SK-N-SH (cell line): Measurements from ENCODE around the gene GRB10. TPM values are rescaled to one million over a fixed set of nuclear protein-coding genes. Genes with fewer than 3 reads are reported as not detected.

Experiments used
- CTCF ChIA-PET: fragments of 300-600, 350-600 bp; formaldehyde crosslinking; extraction: SDS; loops from one replicate; lab custom pipeline; 2021; lab: Yijun Ruan, JAX
- POLR2A ChIA-PET: fragments of 350-600 bp; sonication (Branson Sonifier 250); formaldehyde crosslinking; extraction: SDS; loops from one replicate; lab custom pipeline; 2020; ENCODE audit warnings: antibody characterized with exemption, inconsistent platforms; lab: Yijun Ruan, JAX
- DNase-seq: peaks from one replicate; pipeline ENCODE4 v3.0.0; 2012
- H2AFZ ChIP-seq: fragments of 200-600 bp; sonication (generic); 2 replicates; pipeline ENCODE4 v1.8.1; 2016; ENCODE audit warnings: antibody characterized with exemption, mild to moderate bottlenecking, low read depth
- H3F3A ChIP-seq: fragments of 200-600 bp; sonication (generic); replicated peaks from 2 replicates; pipeline ENCODE3; 2016; ENCODE audit warnings: antibody characterized with exemption, mild to moderate bottlenecking; ENCODE audit not compliant: insufficient read depth
- H3K27ac ChIP-seq, 2 experiments: fragments of 200-500 bp in 1 of 2; fragments of 200-600 bp in 1 of 2; sonication (Bioruptor generic) in 1 of 2; sonication (generic), shearing (Covaris generic) in 1 of 2; 2 replicates each; pipeline versions ENCODE4 v1.5.1 to v1.6.1; 2014 to 2016; ENCODE audit warnings: low read depth in 2 of 2, inconsistent platforms in 1 of 2, low read length in 1 of 2, mild to moderate bottlenecking in 1 of 2, mixed read lengths in 1 of 2
- H3K27me3 ChIP-seq: fragments of 200-600 bp; sonication (generic), shearing (Covaris generic); 2 replicates; pipeline ENCODE4 v1.6.1; 2016; ENCODE audit warnings: mixed run types; ENCODE audit not compliant: insufficient read depth
- H3K36me3 ChIP-seq, 2 experiments: fragments of 200-500 bp in 1 of 2; fragments of 200-600 bp in 1 of 2; sonication (Bioruptor generic) in 1 of 2; sonication (generic) in 1 of 2; replicated peaks in 1 of 2; 2 replicates each; pipeline versions ENCODE3 to v1.5.1; 2014 to 2016; ENCODE audit warnings: low read length in 1 of 2, mild to moderate bottlenecking in 1 of 2; ENCODE audit not compliant: insufficient read depth in 2 of 2, control insufficient read depth in 1 of 2
- H3K4me1 ChIP-seq, 2 experiments: fragments of 200-500 bp in 1 of 2; fragments of 200-600 bp in 1 of 2; sonication (Bioruptor generic) in 1 of 2; sonication (generic), shearing (Covaris generic) in 1 of 2; 2 replicates each; pipeline versions ENCODE4 v1.5.1 to v1.6.1; 2014 to 2016; ENCODE audit warnings: low read depth in 1 of 2, low read length in 1 of 2, mixed run types in 1 of 2; ENCODE audit not compliant: insufficient read depth in 2 of 2, control insufficient read depth in 1 of 2
- H3K4me2 ChIP-seq: fragments of 200-600 bp; sonication (generic), shearing (Covaris generic); 2 replicates; pipeline ENCODE4 v1.6.1; 2017; ENCODE audit warnings: mixed run types
- H3K4me3 ChIP-seq, 2 experiments: fragments of 200-500 bp in 1 of 2; fragments of 200-600 bp in 1 of 2; sonication (Bioruptor generic) in 1 of 2; sonication (generic), shearing (Covaris generic) in 1 of 2; 2 replicates each; pipeline versions ENCODE4 v1.5.1 to v1.8.1; 2014 to 2016; ENCODE audit warnings: low read depth in 2 of 2, inconsistent platforms in 1 of 2, low read length in 1 of 2, mild to moderate bottlenecking in 1 of 2, mixed read lengths in 1 of 2, moderate library complexity in 1 of 2
- H3K79me2 ChIP-seq: fragments of 200-600 bp; sonication (generic); 2 replicates; pipeline ENCODE4 v1.8.1; 2017; ENCODE audit warnings: mild to moderate bottlenecking; ENCODE audit not compliant: insufficient read depth
- H3K9ac ChIP-seq: fragments of 200-600 bp; sonication (generic); 2 replicates; pipeline ENCODE4 v1.6.1; 2017; ENCODE audit warnings: mixed run types
- H3K9me2 ChIP-seq: fragments of 200-600 bp; sonication (generic); 2 replicates; pipeline ENCODE4 v1.6.1; 2017; ENCODE audit warnings: mixed run types
- H3K9me3 ChIP-seq: fragments of 200-600 bp; sonication (generic); 2 replicates; pipeline ENCODE4 v1.6.1; 2017; ENCODE audit warnings: mixed run types, mild to moderate bottlenecking, moderate library complexity
- H4K20me1 ChIP-seq: fragments of 200-600 bp; sonication (generic); 2 replicates; pipeline ENCODE4 v1.6.1; 2017; ENCODE audit warnings: mild to moderate bottlenecking, mixed run types; ENCODE audit not compliant: insufficient read depth
- CTCF ChIP-seq: fragments of 200-600 bp; sonication (generic); IDR thresholded peaks from 2 replicates; pipeline ENCODE4 v1.6.1; 2017; ENCODE audit warnings: antibody characterized with exemption, mild to moderate bottlenecking, moderate library complexity
- FOXM1 ChIP-seq: IDR thresholded peaks from 2 replicates; pipeline ENCODE4 v1.4.0; 2012; ENCODE audit warnings: low read depth, mild to moderate bottlenecking
- GATA2 ChIP-seq: sonication (generic); formaldehyde crosslinking; IDR thresholded peaks from 2 replicates; pipeline ENCODE4 v1.5.0; 2020; ENCODE audit warnings: mild to moderate bottlenecking, missing genetic modification reagents
- MEF2A ChIP-seq: IDR thresholded peaks from 2 replicates; pipeline ENCODE4 v1.4.0; 2012; ENCODE audit warnings: low read depth, borderline replicate concordance
- RAD21 ChIP-seq: IDR thresholded peaks from 2 replicates; pipeline ENCODE4 v1.6.1; 2012; ENCODE audit warnings: mild to moderate bottlenecking, low read length
- RFX5 ChIP-seq: IDR thresholded peaks from 2 replicates; pipeline ENCODE4 v1.6.1; 2012; ENCODE audit warnings: mild to moderate bottlenecking, improper control_type of control experiment, low read length
- RXRA ChIP-seq: IDR thresholded peaks from 2 replicates; pipeline ENCODE4 v1.4.0; 2012; ENCODE audit warnings: low read depth, mild to moderate bottlenecking, borderline replicate concordance
- SIN3A ChIP-seq: IDR thresholded peaks from 2 replicates; pipeline ENCODE4 v1.6.1; 2012; ENCODE audit warnings: low read depth, mild to moderate bottlenecking, low read length, moderate library complexity, borderline replicate concordance
- SMC3 ChIP-seq: IDR thresholded peaks from 2 replicates; pipeline ENCODE4 v1.6.1; 2012; ENCODE audit warnings: low read depth, low read length, improper control_type of control experiment
- TCF12 ChIP-seq: IDR thresholded peaks from 2 replicates; pipeline ENCODE4 v1.4.0; 2012
- USF1 ChIP-seq: IDR thresholded peaks from 2 replicates; pipeline ENCODE4 v1.4.0; 2012; ENCODE audit warnings: low read depth, borderline replicate concordance
- WGBS: methylation state at CpG from one replicate; pipeline ENCODE4 v1.1.6; 2017; ENCODE audit warnings: low lambda C conversion rate; 5-methylcytosine and 5-hydroxymethylcytosine counted together
- polyA plus RNA-seq, 3 experiments: library from polyadenylated mRNA; depleted of rRNA; stranded (reverse); fragments of >200 nt; gene quantifications; 2 replicates each; pipeline ENCODE4 v1.2.3, GENCODE V29; 2012
- TF ChIP-seq, protein P1 (sequence below): fragments of 150-350 bp; IDR thresholded peaks from 2 replicates; pipeline ENCODE4 v1.6.1; 2017; ENCODE audit warnings: antibody characterized with exemption, low read length, low read depth, borderline replicate concordance

GRB10 gene
- polyA plus RNA-seq, 1 of the 3 experiments (the other 2 are of a cell fraction) = 5.1 TPM

DNA sequence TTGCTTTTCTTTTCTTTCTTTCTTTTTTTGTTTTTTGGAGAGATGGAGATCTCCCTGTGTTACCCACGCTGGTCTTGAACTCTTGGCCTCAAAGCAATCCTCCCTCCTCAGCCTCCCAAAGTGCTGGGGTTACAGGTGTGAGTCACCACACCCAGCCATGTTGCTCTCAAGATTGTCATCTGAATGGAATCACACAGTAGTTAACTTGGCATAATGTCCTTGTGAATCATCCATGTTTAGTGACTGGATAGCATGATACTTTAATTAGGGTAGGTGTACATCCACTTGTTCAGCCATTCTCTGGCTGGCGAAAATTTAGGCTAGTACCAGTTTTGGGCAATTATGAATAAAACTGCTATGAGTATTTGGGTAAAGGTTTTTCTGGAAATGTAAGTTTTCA is 15.4 kb upstream of the GRB10 start:
- H3K27ac ChIP-seq = no peak overlapping the region
- ChIA-PET POLR2A (no interaction called here), CTCF (no interaction called here)
- H3K9me3 ChIP-seq = 0 out of 2 replicates have a peak, but pooled peaks cover 5% of the 10 kb centered on the region
- WGBS = 19% methylated on average over 2 of the region's 2 CpGs
- H3K79me2 ChIP-seq = no peaks in the 10 kb centered on the region
- no peak overlapping the region for H3K4me3 ChIP-seq
- no peak for DNase-seq
- no peaks in the 10 kb centered on the region for H4K20me1 ChIP-seq
- H3K9me2 ChIP-seq = no peaks in the 10 kb centered on the region
- H3K4me1 ChIP-seq = no peaks in the 10 kb centered on the region
- H3K4me2 ChIP-seq = no peak overlapping the region
- H2AFZ ChIP-seq = no peak overlapping the region
- TF ChIP-seq CTCF (no peak), GATA2 (CRISPR knock-in tag) (no peak), MEF2A (no peak), USF1 (no peak), RXRA (no peak), RFX5 (no peak), SIN3A (no peak), SMC3 (no peak)
- TF ChIP-seq, protein P1, sequence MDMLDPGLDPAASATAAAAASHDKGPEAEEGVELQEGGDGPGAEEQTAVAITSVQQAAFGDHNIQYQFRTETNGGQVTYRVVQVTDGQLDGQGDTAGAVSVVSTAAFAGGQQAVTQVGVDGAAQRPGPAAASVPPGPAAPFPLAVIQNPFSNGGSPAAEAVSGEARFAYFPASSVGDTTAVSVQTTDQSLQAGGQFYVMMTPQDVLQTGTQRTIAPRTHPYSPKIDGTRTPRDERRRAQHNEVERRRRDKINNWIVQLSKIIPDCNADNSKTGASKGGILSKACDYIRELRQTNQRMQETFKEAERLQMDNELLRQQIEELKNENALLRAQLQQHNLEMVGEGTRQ = no peak
- H3K27me3 ChIP-seq = peaks cover 8% of the 10 kb centered on the region; the same call in 1 of the 2 replicates
- H3K36me3 ChIP-seq = no peaks in the 10 kb centered on the region
- peaks cover 19% of the 10 kb centered on the region for H3F3A ChIP-seq
- no peak overlapping the region for H3K9ac ChIP-seq

- Histone ChIP-seq H3K9me2 (no peaks in the 10 kb centered on the region), H2AFZ (no peak overlapping the region), H3K79me2 (peaks cover 17% of the 10 kb centered on the region), H3K9ac (no peak overlapping the region), H3F3A (peaks cover 16% of the 10 kb centered on the region), H4K20me1 (peaks cover 11% of the 10 kb centered on the region), H3K4me3 (no peak overlapping the region), H3K27me3 (no peaks in the 10 kb centered on the region; the same call in 1 of the 2 replicates), H3K4me1 (no peaks in the 10 kb centered on the region), H3K9me3 (0 out of 2 replicates have a peak, but pooled peaks cover 5% of the 10 kb centered on the region), H3K36me3 (no peaks in the 10 kb centered on the region), H3K27ac (no peak overlapping the region), H3K4me2 (no peak overlapping the region)
- CTCF ChIA-PET = interaction anchor here (1.0 kb wide), 1 partner anchor 9 kb away, joined by 3 read pairs; no protein-coding TSS in a partner anchor
- no peak for DNase-seq
- POLR2A ChIA-PET = no interaction called here
- TF ChIP-seq RXRA (no peak), RAD21 (no peak), CTCF (peak; percentile 28), FOXM1 (no peak), RFX5 (no peak), TCF12 (no peak)
- 17% methylated on average over 5 of the region's 5 CpGs for WGBS
Measured at GRCh38 chr7:50795831-50796230, 13.1 kb upstream of the GRB10 start.
